Fibroblast of villous mesenchyme (primary cell): ENCODE measurements around the gene TMEM181. TPM values are rescaled to one million over a fixed set of nuclear protein-coding genes. Genes with fewer than 3 reads are reported as not detected.

ENCODE experiments used
- DNase-seq: peaks from one replicate; pipeline ENCODE4 v3.0.0-alpha.2; 2010; ENCODE audit warnings: low read depth
- H3K4me3 ChIP-seq: 2 replicates; pipeline ENCODE4 v1.5.1; 2011; ENCODE audit warnings: low read depth, mild to moderate bottlenecking, low read length
- CTCF ChIP-seq: IDR thresholded peaks from 2 replicates; pipeline ENCODE4 v1.5.1; 2012; ENCODE audit warnings: low read depth, mild to moderate bottlenecking, low read length; ENCODE audit not compliant: insufficient read depth
- total RNA-seq: library from RNA; depleted of rRNA; stranded (reverse); fragments of >200 nt; gene quantifications from 2 replicates; pipeline ENCODE4 v1.2.3, GENCODE V29; 2012

Gene TMEM181
- total RNA-seq, 1 donor = 58.3 TPM

- H3K4me3 ChIP-seq = no peak overlapping the region
- DNase-seq = no peak
- TF ChIP-seq CTCF = no peak
These were observed 24.4 kb downstream of the TMEM181 start for GRCh38 chr6:158584236-158584651.

- no peak for TF ChIP-seq CTCF
- H3K4me3 ChIP-seq = no peak overlapping the region
- no peak for DNase-seq
These were observed 26.8 kb downstream of the TMEM181 start for GRCh38 chr6:158586652-158587051.

- no peak for TF ChIP-seq CTCF
- H3K4me3 ChIP-seq = no peak overlapping the region
- DNase-seq = no peak
These were observed 29.5 kb downstream of the TMEM181 start for GRCh38 chr6:158589366-158589765.

DNA sequence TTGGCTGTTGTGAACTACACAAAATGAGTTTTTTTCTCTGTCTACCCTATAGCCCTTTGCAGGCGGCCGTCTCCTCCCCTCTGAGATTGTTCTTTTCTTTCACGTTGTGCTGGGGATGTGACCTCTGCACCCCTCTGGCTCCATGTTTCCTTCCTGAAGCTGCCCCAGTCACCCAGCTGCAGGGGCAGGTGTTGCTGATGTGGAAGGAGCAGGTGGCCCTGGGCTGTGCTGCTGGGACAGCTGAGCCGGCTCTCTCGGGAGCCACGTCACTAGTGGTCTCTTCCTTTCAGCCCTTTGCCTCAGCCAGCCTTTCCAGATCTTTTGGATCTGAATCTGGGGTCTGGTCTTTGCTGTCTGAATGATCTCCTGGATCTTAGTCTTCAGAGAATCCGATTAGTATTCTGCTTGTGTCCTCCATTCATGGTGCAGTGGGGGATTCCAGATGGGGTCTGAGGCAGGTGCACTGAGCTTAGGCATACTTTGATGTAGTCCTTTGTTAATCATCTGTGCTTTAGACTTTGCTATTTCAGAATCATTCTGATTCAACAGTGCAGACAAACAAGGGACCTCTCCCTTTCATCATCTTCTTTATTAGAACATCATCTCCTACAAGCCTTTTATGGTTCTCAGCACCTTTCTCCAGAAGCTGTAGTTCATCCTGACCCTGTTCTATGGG lies 31.4 kb downstream of the TMEM181 start:
- no peak for TF ChIP-seq CTCF
- no peak overlapping the region for H3K4me3 ChIP-seq
- DNase-seq = no peak

- DNase-seq = no peak
These were observed 31.9 kb downstream of the TMEM181 start for GRCh38 chr6:158591810-158592209.

DNA sequence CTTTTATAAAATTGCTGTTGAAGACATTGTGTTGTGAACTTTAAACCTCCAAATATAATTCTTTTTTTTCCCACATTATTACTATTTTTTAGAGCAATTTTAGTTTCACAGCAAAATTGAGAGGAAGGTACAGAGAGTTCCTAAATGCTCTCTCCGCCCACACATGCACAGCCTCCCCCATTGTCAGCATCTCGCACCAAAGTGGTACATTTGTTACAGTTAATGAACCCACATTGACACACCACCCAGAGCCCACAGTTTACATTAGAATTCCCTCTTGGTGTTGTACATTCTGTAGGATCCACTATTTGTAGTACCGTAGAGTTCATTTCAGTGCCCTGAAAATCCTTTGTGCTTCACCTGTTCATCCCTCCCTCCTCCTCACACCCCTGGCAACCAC lies 33.8 kb downstream of the TMEM181 start:
- no peak for DNase-seq
- no peak for TF ChIP-seq CTCF

More at GRCh38 chr6:158591810-158592209, 31.9 kb downstream of the TMEM181 start:
- H3K4me3 ChIP-seq = no peak overlapping the region
- TF ChIP-seq CTCF = no peak

GRCh38 chr6:158595223-158595622 lies 35.3 kb downstream of the TMEM181 start:
- H3K4me3 ChIP-seq = no peak overlapping the region
- peak; percentile 37 for TF ChIP-seq CTCF
- no peak for DNase-seq

More for the DNA sequence above, 33.8 kb downstream of the TMEM181 start:
- H3K4me3 ChIP-seq = no peak overlapping the region
